AG09309 (cell line): ENCODE data around the gene ASCL2.

Source experiments
- DNase-seq: peaks from one replicate; pipeline ENCODE4 v3.0.0-alpha.2; 2010; ENCODE audit warnings: low read depth
- H3K4me3 ChIP-seq: 2 replicates; pipeline ENCODE4 v1.5.1; 2011; ENCODE audit warnings: mild to moderate bottlenecking, low read depth, low read length, moderate library complexity; ENCODE audit not compliant: control insufficient read depth
- CTCF ChIP-seq: IDR thresholded peaks from 2 replicates; pipeline ENCODE4 v1.5.1; 2011; ENCODE audit warnings: mild to moderate bottlenecking, low read depth, low read length, inconsistent platforms; ENCODE audit not compliant: insufficient read depth, control insufficient read depth; ENCODE audit errors: missing control alignments

ASCL2 gene

DNA sequence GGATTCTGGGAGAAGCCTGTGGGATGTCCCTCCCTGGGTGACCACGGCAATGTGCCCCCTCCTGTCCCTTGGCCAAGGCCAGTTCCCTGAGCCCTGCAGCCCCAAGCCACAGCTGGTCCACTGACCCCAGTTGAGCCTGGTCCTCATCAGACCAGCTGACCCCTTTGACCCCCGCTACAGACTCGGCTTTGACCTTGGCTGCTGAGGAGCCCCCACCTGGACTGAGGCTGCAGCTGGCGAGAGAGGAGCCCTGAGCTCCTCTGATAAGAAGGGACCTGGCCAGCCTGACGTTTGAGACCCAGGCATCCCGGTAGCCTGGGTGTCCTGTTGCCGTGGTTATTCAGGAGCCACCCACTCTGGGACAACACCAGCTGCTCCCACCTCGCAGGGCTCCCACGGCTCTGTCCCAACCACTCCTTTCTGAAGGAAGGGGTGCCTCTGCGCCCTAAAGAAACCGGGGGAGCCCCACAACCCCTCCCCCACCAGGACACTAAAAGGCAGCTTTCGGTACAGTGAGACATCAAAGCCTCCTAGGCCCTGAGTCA is 3.0 kb downstream of the ASCL2 start:
- H3K4me3 ChIP-seq, result no peak overlapping the region
- TF ChIP-seq CTCF, result no peak
- no peak for DNase-seq

- TF ChIP-seq CTCF, result no peak
- H3K4me3 ChIP-seq, result no peak overlapping the region
- DNase-seq, result no peak
Measured at GRCh38 chr11:2266586-2267305, 3.6 kb downstream of the ASCL2 start.

- DNase-seq, result no peak
- H3K4me3 ChIP-seq, result no peak overlapping the region
- no peak for TF ChIP-seq CTCF
Measured at GRCh38 chr11:2265854-2266585, 4.4 kb downstream of the ASCL2 start.

GRCh38 chr11:2265396-2265795 is 5.0 kb downstream of the ASCL2 start:
- H3K4me3 ChIP-seq, result no peak overlapping the region
- no peak for TF ChIP-seq CTCF
- DNase-seq, result no peak

GRCh38 chr11:2264366-2265053 is 5.9 kb downstream of the ASCL2 start:
- H3K4me3 ChIP-seq, result no peak overlapping the region
- no peak for DNase-seq
- TF ChIP-seq CTCF, result no peak

DNA sequence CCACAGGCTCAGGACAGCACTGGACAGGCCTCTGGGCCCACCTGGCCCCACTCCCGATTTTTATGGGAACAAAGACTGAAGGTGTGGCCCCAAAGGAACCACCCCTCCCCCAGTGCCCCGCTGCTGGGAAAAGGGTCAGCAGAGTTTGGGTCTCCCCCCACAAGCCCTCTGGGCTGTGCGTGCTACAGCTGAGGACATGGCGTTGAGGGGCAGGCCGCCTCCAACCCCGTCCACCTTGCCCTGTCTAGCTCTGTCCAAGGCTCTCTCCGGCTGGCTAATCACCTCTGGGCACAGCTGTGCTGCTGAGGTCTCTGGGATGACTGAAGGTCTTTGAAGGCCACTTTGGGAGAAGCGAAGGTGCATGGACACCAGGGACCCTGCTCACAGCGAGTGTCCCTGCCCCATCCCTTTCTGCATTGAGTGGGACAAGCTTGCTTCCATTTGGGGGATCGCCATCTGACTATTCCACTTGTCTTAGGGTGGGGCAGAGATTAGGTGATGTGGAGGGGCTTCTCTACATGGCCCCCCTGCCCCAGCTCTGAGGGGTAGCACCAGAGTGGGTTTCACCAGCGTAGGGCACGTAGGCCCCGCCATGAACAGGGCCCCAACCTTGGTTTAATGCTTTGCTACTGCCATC is 6.5 kb downstream of the ASCL2 start:
- no peak for TF ChIP-seq CTCF

More for the DNA sequence above, 6.5 kb downstream of the ASCL2 start:
- no peak overlapping the region for H3K4me3 ChIP-seq
- no peak for DNase-seq
